Pancreas (tissue), 10 donors: ENCODE data around the gene KIF7. TPM values are rescaled to one million over a fixed set of nuclear protein-coding genes. Genes with fewer than 3 reads are reported as not detected.

Source experiments
- ATAC-seq, 4 donors: fragments of 200-7000 bp; cut with Tn5 transposase; one replicate each; pipeline versions ENCODE4 v1.8.0 to v1.9.1; 2020; ENCODE audit warnings: mild to moderate bottlenecking in 4 of 4, moderate library complexity in 4 of 4
- DNase-seq, 6 donors: peaks; one replicate each; pipeline ENCODE4 v3.0.0-alpha.2; 2020
- FAIRE-seq: peaks from 2 replicates; lab custom pipeline; 2012; peaks lifted over from hg19 to GRCh38; lab: Jason Lieb, UNC
- H3K27ac ChIP-seq, 4 donors: fragments of 200-600 bp; sonication (generic); 1 replicate in 3 of 4; 2 replicates in 1 of 4; pipeline versions ENCODE4 v1.5.0 to v1.8.0; 2020
- H3K27me3 ChIP-seq, 4 donors: fragments of 200-600 bp; one replicate each; pipeline ENCODE4 v1.8.0; 2021
- H3K36me3 ChIP-seq, 3 donors: fragments of 200-600 bp; sonication (generic) in 1 of 3; one replicate each; pipeline versions ENCODE4 v1.5.0 to v1.8.0; 2020 to 2021
- H3K4me1 ChIP-seq, 3 donors: fragments of 200-600 bp; one replicate each; pipeline ENCODE4 v1.8.0; 2021
- H3K4me3 ChIP-seq, 4 donors: fragments of 200-600 bp; sonication (generic) in 2 of 4; one replicate each; pipeline versions ENCODE4 v1.5.0 to v1.8.0; 2020 to 2021
- H3K9me3 ChIP-seq, 4 donors: fragments of 200-600 bp; one replicate each; pipeline ENCODE4 v1.8.0; 2021
- whole genome bisulfite sequencing, 2 donors: extraction: QIAGEN DNeasy Blood & Tissue Kit; methylation state at CpG; one replicate each; pipeline ENCODE4 v1.1.7; 2013; 5-methylcytosine and 5-hydroxymethylcytosine counted together
- intact Hi-C, 3 donors: fragments of 100-400 bp; cut with DNase I; formaldehyde crosslinking; loops; one replicate each; pipeline versions ENCODE4 v1.11.1 to v1.14.2; 2022
- polyA plus RNA-seq, 2 donors: library from polyadenylated mRNA; stranded (reverse); fragments of 200-250 nt; gene quantifications; one replicate each; pipeline ENCODE4 v1.2.3, GENCODE V29; 2013
- total RNA-seq, 6 donors: library from RNA; stranded (reverse); fragmentation: NEBNext Ultra II Directional in 4 of 6; extraction: Animal tissue kit (Norgen Biotek cat#: 25700) in 4 of 6; gene quantifications; one replicate each; pipeline versions ENCODE4 v1.2.1 to v1.2.4, GENCODE V29; 2021 to 2023
- TF ChIP-seq, protein P1 (sequence below), 4 donors: fragments of 200-600 bp; sonication (generic) in 3 of 4; IDR thresholded peaks; one replicate each; pipeline versions ENCODE4 v1.5.0 to v1.8.0; 2021; ENCODE audit warnings: antibody characterized with exemption in 4 of 4
- donor health status: healthy with polysubstance abuse.
- donor health status: DM: no; HTN: no; CAD: no; lungs with moderate emphysema.
- donor health status: DM: no; HTN: no; CAD: no.
- donor health status: control.
- donor health status: control.
- donor health status: Bipolar disorder and iron deficiency.
- donor health status: DM: yes; HTN: yes; CAD: no.
- donor health status: DM: no; HTN: no; CAD: no.
- donor health status: DM: no; HTN: no; CAD: no.
- donor health status: DM: yes; HTN: yes; CAD: no.

The KIF7 gene
- total and polyA plus RNA-seq, 8 donors = 0.43 to 1.5 (median 0.64) TPM

- Histone ChIP-seq H3K4me1 (peaks cover 27 to 33% (median 33%) of the 10 kb centered on the region in 3 donors), H3K27me3 (no peaks in the 10 kb centered on the region), H3K27ac (peak overlapping the region; percentile 44 to 91 (median 77)), H3K4me3 (no peak overlapping the region), H3K9me3 (no peaks in the 10 kb centered on the region), H3K36me3 (no peaks in the 10 kb centered on the region)
- ATAC-seq = peak; percentile 27 to 46 (median 33)
- FAIRE-seq = no peak
- DNase-seq = no peak
- TF ChIP-seq, protein P1, sequence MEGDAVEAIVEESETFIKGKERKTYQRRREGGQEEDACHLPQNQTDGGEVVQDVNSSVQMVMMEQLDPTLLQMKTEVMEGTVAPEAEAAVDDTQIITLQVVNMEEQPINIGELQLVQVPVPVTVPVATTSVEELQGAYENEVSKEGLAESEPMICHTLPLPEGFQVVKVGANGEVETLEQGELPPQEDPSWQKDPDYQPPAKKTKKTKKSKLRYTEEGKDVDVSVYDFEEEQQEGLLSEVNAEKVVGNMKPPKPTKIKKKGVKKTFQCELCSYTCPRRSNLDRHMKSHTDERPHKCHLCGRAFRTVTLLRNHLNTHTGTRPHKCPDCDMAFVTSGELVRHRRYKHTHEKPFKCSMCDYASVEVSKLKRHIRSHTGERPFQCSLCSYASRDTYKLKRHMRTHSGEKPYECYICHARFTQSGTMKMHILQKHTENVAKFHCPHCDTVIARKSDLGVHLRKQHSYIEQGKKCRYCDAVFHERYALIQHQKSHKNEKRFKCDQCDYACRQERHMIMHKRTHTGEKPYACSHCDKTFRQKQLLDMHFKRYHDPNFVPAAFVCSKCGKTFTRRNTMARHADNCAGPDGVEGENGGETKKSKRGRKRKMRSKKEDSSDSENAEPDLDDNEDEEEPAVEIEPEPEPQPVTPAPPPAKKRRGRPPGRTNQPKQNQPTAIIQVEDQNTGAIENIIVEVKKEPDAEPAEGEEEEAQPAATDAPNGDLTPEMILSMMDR (IDR thresholded peaks at IDR 0.05) = no peak
- 61 to 65% methylated on average over 2 of the region's 2 CpGs for WGBS, 2 donors
- intact Hi-C loops = no loop called here
Measured at GRCh38 chr15:89681146-89681545, 25.9 kb upstream of the KIF7 start.

DNA sequence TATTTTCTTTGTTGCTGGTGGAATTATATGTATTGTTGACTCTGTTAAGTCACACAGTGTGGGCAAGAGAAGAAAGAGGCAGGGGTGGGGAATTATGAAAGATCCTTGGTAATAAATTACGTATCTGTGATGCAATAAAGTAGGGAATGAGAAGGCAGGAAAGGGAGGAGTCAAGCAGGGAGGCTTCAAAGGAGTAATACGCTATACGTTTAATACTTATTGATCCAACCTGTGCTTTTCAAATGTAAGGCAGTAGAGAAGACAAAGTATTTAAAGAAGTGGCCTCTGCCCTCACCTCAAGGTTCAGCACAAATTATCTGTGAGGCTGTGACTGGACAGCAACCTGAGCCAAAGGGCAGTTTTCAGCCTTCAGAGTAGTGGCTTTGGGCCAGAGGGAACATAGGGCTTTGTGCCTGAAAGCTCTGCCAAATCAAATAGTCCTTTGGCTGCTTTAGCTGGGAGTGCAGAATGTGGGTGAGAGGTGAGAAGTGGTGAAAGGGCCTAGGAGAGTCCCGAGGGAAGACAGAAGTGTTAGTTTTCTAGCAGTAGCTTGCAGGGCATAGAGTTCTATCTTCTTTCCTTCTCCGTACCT lies 25.1 kb upstream of the KIF7 start:
- Histone ChIP-seq H3K36me3 (no peaks in the 10 kb centered on the region), H3K4me3 (no peak overlapping the region), H3K27ac (peak overlapping the region; percentile 44 to 91 (median 77)), H3K4me1 (peaks cover 27 to 33% (median 30%) of the 10 kb centered on the region in 3 donors), H3K27me3 (no peaks in the 10 kb centered on the region), H3K9me3 (no peaks in the 10 kb centered on the region)
- TF ChIP-seq, protein P1 (IDR thresholded peaks at IDR 0.05) = no peak
- 14 to 16% methylated on average over 5 of the region's 5 CpGs for WGBS, 2 donors
- DNase-seq = peak in 4 of 6 donors; percentile 77 to 92 (median 90)
- FAIRE-seq = peak; percentile 29
- ATAC-seq = peak; percentile 96 to 98 (median 98)
- intact Hi-C loops = no loop called here

GRCh38 chr15:89679212-89679611 lies 23.9 kb upstream of the KIF7 start, which contains the start of gene PLIN1:
Gene PLIN1, minus strand, starts transcription at chr15:89679367. Its CDS starts 1,878 bp downstream, at chr15:89677489.
- Histone ChIP-seq H3K4me3 (no peak within 1 kb of the TSS), H3K9me3 (no peaks in the 10 kb centered on the region), H3K4me1 (peaks cover 27 to 33% (median 30%) of the 10 kb centered on the region in 3 donors), H3K36me3 (no peaks in the 10 kb centered on the region), H3K27ac (peak within 1 kb of the TSS; percentile 44 to 91 (median 77)), H3K27me3 (no peaks in the 10 kb centered on the region)
- ATAC-seq (no peak), DNase-seq (no peak), FAIRE-seq (no peak)
- TF ChIP-seq, protein P1 (IDR thresholded peaks at IDR 0.05) = no peak
- WGBS, 2 donors = 98 to 100% methylated on average over 2 of the region's 2 CpGs
- intact Hi-C loops = no loop called here

GRCh38 chr15:89677381-89677780 lies 22.1 kb upstream of the KIF7 start:
- DNase-seq (no peak), FAIRE-seq (no peak), ATAC-seq (no peak)
- WGBS, 2 donors = 93 to 100% methylated on average over 1 of the region's 1 CpG
- Histone ChIP-seq H3K4me3 (no peak overlapping the region), H3K27me3 (no peaks in the 10 kb centered on the region), H3K4me1 (peaks cover 27 to 33% (median 30%) of the 10 kb centered on the region in 3 donors), H3K27ac (no peak overlapping the region), H3K9me3 (no peaks in the 10 kb centered on the region), H3K36me3 (no peaks in the 10 kb centered on the region)
- intact Hi-C loops = no loop called here
- TF ChIP-seq, protein P1 (IDR thresholded peaks at IDR 0.05) = no peak

- no peak for FAIRE-seq
- intact Hi-C loops = no loop called here
- Histone ChIP-seq H3K4me3 (no peak overlapping the region), H3K9me3 (no peaks in the 10 kb centered on the region), H3K4me1 (peaks cover 11 to 15% (median 13%) of the 10 kb centered on the region in 3 donors), H3K27me3 (no peaks in the 10 kb centered on the region), H3K27ac (no peak overlapping the region), H3K36me3 (no peaks in the 10 kb centered on the region)
- DNase-seq = no peak
- no peak for ATAC-seq
- TF ChIP-seq, protein P1 (IDR thresholded peaks at IDR 0.05) = no peak
- 68 to 88% methylated on average over 6 of the region's 6 CpGs for WGBS, 2 donors
Measured at GRCh38 chr15:89675606-89676005, 20.3 kb upstream of the KIF7 start.
